HG03196 (cell line): ENCODE results near the gene POR.
"Not testable (repeated sequence)": the region's sequence is repeated elsewhere in the genome, so short reads cannot be mapped to it uniquely, and the experiment has no call there.

ENCODE experiments used
- ATAC-seq: cut with Tn5 transposase; IDR thresholded peaks from one replicate; pipeline ENCODE4 v1.9.1; 2021; ENCODE audit not compliant: unreplicated experiment

Gene POR

DNA sequence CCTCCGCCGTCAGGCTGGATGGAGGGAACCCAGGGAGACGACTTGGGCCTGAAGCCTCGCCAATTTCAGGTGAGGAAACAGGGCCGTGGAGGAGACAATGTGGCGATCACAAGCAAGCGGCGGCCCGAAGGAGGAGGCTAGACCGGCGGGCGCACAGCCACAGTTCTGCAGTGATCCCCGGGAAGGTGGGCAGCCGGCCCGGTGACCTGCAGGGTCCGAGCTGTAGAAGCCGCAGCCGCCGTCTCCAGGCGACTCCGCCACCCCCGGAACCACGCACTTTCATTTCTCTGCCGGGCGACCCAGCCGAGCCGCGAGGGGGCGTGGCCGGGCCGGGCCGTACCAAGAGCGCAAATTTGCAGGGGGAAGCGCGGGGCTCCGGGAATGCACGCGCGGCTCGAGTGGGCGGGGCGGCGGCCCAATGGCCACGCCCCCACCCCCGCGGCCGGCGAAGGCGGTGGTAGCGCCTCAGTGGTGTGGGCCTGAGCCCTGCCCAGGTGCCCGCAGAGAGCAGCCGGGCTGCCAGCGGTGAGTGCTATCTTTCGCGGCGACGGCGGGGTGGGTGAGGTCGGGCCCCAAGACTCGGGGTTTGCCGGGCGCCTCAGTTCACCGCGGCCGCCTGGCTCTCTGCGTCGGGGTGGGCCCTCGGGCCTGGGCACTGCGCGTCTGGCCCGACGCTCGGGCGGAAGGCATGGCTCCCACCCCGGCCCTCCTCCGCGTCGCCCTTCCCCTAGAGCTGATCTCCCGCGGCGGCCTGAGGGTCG lies at the start of gene POR:
Gene POR, plus strand, starts transcription at position 501 of the 761 bp plus-strand sequence. CDS start 38,847 bp downstream, outside the sequence.
- peak; percentile 86 for ATAC-seq

DNA sequence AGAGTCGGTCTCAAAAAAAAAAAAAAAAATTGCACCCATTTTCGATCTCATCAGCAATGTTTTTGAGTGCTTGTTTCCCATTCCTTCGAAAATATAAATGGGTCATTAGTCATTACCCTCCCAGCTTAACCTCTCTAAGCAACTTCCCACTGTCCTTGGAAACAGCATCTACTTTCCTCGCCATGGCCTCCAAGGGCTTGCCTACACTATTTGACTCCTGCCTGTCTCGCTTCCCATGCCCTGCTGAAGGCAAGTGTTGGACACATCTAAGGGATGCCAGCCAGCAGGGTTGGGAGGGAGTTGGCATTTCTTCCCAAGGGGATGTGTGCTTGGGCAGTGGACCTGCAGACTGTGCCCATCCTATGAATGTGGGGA lies 48.9 kb upstream of the POR start:
- ATAC-seq: no peak

DNA sequence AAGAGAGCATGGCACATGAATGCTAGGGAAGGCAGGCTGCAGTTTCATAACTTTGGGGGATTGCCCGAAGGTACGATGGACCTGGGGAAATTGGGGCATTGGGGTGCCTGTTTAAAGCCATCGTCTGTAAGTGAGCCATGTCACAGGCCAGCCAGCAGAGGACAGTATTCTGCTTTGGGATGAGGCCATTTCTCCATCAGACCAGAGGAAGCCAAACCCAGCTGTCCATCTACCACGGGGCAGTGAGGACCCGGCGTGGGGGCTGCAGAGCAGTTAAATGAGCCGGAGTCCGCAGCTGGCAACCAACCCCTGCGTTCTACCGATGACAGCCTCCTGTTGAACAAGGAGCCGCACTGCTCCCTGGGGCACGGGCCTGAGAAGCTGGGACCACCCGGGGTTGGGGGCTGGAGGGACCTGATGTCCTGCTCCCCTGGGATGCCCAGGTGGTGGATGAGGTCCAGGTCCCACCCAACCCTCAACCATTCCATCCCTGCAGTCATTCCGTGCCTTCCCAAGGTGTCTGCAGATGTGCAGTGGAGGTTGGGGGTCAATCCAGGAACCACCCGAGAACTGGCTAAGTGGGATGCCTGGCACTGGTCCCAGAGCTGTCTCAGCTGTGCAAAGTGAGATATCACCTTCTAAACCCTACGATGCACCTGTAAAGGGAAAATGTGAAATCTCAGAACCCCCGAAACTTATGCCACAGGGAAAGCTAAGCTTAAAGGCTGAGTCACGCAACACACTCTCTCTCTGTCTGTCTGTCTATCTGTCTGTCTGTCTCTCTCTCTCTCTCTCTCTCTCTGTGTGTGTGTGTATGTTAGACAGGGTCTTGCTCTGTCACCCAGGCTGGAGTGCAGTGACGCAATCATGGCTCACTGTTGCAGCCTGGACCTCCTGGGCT lies 48.2 kb upstream of the POR start:
- ATAC-seq: no peak

DNA sequence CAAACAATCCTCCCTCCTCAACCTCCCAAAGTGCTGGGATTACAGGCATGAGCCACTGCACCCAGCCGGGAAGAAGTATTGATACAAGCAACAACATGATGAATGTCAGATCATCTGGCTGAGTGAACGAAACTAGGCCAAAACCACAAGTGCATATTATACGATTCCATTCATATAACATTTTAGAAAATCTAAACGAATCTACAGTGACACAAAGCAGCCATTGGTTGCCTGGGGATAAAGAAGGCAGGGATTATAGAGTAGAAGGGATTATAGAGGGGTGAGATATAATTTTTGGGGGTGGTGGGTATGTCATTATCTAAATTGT lies 47.6 kb upstream of the POR start:
- no peak for ATAC-seq

DNA sequence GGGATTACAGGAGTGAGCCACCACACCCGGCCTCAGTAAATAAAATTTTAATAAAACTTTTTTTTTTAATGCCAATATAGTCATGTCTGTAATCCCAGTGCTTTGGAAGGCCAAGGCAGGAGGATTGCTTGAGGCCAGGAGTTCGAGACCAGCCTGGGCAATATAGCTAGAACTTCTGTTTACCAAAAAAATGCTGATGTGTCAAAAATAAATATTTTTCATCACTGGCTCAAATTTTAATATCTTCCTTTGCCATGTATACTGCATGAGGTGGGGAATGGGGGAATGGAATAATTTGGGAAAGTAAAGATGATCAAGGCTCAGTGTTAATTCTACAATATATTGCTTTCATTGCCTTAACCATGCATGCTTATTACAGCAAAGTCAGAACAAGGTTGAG lies 46.8 kb upstream of the POR start:
- ATAC-seq: no peak

DNA sequence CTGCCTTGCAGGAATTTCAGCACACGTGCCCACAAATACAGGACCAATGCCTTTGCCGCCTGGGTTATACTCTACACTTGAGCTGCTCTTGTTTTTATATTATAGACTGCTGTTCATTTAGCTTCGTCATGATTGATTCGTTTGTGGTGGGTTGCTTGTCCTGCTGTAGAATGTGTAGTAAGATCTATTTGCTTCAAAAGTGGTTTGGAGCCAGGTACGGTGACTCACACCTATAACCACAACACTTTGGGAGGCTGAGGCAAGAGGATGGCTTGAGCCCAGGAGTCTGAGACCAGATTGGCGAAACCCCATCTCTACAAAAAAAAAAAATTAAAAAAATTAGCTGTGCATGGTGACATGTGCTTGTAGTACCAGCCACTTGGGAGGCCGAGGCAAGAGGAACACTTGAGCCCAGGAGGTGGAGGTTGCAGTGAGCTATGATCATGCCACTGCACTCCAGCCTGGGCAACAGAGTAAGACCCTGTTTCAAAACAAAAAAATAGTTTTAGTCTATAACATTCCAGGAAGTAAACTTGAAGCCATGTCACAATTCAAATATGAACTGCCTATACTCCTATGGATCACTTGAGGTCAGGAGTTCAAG lies 45.1 kb upstream of the POR start:
- no peak for ATAC-seq

DNA sequence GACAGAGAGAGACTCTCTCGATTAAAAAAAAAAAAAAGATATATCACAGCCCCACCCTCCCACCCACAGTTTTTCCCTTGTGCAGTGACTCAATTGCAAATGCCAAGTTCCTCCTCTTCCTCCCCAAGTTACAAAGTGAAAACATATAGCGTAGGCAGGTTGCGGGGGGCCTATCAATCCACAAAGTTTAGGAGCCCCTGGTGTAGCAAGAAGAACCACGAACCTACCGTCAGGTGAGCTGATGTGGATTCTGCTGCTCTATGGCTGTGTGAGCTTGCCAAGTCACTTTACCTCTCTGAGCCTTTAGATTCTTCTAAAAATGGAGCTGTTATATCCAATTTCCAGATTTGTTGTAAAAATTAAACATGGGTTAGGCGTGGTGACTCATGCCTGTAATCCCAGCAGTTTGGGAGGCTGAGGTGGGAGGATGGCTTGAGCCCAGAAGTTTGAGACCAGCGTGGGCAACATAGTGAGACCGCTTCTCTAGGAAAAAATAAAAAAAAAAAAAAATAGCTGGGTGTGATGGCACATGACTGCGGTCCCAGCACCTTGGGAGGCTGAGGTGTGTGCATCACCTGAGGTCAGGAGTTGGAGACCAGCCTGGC lies 44.3 kb upstream of the POR start:
- no peak for ATAC-seq

GRCh38 chr7:75872073-75872782 lies 42.7 kb upstream of the POR start:
- ATAC-seq: no peak

- ATAC-seq: not testable (repeated sequence)
These were observed 40.8 kb upstream of the POR start for GRCh38 chr7:75874180-75874579.

DNA sequence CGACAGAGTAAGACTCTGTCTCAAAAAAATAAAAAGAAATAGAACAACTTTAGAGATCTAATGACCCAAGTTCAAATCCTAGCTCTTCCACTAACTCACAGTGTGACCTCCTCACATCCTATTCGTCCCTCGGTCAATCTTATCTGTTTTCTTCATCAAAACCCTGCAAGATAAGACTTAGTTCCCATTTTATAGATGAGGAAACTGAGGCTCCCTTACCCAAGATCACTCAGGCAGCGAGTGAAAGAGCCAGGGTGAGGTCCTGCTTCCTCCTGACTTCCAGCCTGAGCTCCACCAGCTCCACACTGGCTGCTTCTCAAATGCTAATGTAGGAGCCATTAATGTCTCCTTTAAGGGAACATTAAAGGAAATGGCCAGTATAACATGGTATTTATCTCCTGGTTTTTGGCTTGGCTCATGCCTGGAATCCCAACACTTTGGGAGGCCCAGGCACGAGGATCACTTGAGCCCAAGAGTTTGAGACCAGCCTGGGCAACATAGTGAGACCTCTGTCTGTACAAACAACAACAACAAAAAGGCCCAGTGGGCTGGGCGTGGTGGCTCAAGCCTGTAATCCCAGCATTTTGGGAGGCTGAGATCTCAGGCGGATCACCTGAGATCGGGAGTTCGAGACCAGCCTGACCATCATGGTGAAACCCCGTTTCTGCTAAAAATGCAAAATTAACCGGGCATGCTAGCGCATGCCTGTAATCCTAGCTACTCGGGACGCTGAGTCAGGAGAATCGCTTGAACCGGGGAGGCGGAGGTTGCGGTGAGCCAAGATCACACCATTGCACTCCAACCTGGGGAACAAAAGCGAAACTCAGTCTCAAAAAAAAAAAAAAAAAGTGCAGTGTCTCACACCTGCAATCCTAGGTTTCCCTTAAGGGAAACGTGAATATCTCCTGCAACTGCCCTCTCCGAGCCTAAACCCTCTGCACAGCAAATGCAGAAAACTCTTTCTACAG lies 39.6 kb upstream of the POR start:
- no peak for ATAC-seq

- ATAC-seq: no peak
These were observed 38.7 kb upstream of the POR start for GRCh38 chr7:75876126-75876881.

DNA sequence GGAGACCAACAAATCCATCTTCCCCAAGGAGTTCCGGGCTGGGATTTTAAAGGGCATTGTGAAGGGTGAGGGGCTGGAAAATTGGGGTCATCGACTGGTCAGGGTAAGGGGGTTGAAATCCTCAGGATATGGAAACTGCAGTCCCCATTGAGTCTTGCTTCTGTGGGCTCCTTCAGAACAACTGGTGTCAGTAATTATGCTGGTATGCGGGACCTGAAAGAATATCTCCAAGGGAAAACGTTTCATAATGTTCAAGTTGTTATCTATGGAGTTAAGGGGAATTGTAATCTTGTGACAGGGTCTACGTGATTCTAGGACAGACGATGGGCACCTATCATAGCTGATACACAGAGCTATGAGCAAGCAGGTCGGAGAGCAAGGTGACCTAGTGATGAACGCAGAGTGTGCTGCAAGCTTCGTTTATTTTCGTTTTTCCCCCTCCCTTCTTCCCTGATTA lies 36.6 kb upstream of the POR start:
- no peak for ATAC-seq

DNA sequence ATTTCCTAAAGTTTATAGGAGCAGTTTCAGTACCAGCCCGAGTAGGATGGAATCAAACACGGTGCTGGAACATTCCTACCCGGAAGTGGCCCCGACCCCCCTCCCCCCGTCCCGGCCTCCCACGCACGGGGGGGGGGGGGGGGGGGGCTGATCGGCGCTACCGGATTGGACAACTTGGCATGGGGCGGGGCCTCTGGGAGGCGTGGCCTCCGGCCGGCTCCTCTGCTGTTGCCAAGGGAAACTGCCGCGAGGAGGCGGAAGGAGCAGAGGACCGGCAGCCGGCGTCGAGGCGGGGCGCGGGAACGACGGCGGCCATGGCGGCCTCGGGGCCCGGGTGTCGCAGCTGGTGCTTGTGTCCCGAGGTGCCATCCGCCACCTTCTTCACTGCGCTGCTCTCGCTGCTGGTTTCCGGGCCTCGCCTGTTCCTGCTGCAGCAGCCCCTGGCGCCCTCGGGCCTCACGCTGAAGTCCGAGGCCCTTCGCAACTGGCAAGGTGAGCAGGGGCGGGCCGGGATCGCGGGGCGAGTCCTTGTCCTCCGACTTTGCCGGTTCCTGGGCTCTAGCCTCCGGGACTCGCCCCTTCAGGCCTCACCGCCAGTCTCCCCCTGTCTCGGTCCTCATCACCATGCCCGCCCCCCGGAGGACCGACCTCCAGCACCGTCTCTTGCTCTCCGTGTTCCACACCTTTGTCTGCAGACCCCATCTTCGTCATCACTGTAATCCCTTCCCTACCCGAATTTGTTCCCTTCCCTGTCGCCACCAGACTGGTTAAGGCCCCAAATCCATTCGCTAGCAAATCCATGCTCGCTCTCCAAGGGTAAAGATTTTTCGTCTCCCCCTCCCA lies 36.0 kb upstream of the POR start, which contains the start of gene RHBDD2:
Gene RHBDD2, plus strand, starts transcription at position 266 of the 843 bp plus-strand sequence. Its CDS starts 49 bp downstream, at position 315.
- peak; percentile 90 for ATAC-seq

DNA sequence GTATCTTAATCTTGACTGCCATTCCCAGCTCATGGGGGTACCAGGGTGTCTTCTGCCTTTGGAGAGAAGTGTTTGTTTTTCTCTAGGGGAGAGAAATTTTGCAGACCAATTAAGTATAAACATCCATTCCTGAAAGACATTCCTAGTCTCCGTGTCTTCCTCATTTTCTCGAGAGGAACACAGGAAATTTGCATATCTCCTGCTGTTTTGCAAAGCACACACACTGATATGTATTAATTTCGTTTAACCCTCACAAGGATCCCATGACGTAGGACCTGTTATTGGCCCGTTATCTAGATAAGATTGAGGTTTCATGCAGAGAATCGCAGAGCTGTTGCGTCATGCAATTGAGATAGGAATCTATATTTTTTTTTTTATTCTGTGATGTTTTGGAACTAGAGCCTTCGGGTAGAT lies 35.2 kb upstream of the POR start:
- no peak for ATAC-seq

DNA sequence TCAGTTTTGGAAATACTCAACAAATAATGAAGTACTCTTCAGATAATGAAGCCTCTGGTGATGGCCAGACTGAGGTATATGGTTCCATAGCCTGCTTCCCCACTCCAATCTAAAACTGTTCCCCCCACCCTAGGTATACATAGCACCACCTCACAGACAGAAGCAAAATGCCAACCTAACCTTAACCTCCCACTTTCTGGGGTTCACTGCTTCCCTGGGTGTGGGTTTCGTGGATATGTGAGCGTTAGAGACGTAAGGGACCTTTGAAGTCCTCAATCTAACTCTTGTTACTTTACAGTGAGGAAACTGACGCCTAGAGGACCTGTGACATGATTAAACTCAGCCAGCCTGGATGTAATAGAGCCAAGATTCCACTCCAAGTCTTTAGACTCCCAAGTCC lies 34.7 kb upstream of the POR start:
- ATAC-seq: no peak

DNA sequence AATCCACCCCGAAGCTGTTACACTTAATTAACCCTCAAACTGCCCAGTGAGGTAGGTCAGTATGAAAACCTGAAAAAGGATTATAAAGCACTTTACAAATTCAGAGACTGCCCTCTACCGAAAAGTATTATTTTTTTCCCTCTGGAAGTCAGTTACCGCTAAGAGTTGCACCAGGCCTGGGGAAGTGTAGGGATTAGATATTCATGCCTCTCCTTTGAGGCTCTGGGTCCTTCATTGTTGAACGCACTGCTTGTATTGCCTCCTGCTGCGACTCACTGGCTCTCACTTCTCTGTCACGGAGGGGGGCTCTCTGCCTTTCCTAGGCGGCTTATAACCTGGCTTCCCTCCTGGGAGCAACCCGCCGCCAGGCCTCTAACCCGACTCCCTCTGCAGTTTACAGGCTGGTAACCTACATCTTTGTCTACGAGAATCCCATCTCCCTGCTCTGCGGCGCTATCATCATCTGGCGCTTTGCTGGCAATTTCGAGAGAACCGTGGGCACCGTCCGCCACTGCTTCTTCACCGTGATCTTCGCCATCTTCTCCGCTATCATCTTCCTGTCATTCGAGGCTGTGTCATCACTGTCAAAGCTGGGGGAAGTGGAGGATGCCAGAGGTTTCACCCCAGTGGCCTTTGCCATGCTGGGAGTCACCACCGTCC lies 33.4 kb upstream of the POR start:
- ATAC-seq: no peak

DNA sequence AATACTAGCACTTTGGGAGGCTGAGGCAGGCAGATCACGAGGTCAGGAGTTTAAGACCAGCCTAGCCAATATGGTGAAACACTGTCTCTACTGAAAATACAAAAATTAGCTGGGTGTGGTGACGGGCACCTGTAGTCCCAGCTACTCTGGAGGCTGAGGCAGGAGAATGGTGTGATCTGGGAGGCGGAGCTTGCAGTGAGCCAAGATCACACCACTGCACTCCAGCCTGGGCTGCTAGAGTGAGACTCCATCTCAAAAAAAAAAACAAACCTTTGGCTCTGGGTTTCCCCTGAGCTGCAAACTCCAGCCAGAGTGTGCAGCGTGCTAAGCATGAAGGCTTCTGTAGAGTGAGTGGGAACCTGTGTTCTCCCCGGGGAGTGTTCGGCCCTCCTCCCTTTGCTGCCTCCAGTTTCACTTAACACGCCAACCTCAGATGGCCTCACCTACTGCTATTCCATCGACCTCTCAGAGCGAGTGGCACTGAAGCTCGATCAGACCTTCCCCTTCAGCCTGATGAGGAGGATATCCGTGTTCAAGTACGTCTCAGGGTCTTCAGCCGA lies 31.6 kb upstream of the POR start:
- ATAC-seq: not testable (repeated sequence)
